Kidney epithelial cell (primary cell): ENCODE results near the gene MRNIP. TPM values are rescaled to one million over a fixed set of nuclear protein-coding genes. Genes with fewer than 3 reads are reported as not detected.

ENCODE experiments used
- DNase-seq: peaks from one replicate; pipeline ENCODE4 v3.0.0-alpha.2; 2010; ENCODE audit warnings: low read depth
- H3K27me3 ChIP-seq: 2 replicates; pipeline ENCODE4 v1.6.0; 2011; ENCODE audit warnings: low read length; ENCODE audit not compliant: control insufficient read depth, insufficient read depth
- H3K36me3 ChIP-seq: 2 replicates; pipeline ENCODE4 v1.5.1; 2011; ENCODE audit warnings: low read length; ENCODE audit not compliant: control insufficient read depth, insufficient read depth
- H3K4me3 ChIP-seq: 2 replicates; pipeline ENCODE4 v1.5.1; 2011; ENCODE audit warnings: low read depth, mild to moderate bottlenecking, control low read depth, low read length
- CTCF ChIP-seq: IDR thresholded peaks from 2 replicates; pipeline ENCODE4 v1.5.1; 2011; ENCODE audit warnings: mild to moderate bottlenecking, moderate library complexity, low read length, control low read depth, inconsistent platforms; ENCODE audit not compliant: insufficient read depth, poor library complexity, severe bottlenecking
- total RNA-seq: library from RNA; depleted of rRNA; stranded (reverse); fragments of >200 nt; gene quantifications from 2 replicates; pipeline ENCODE4 v1.2.3, GENCODE V29; 2015

Gene MRNIP
- total RNA-seq, 1 donor from 2014 or later: 25.7 TPM

- H3K36me3 ChIP-seq: peaks cover 18% of the 10 kb centered on the region
- no peak for TF ChIP-seq CTCF
- no peak overlapping the region for H3K4me3 ChIP-seq
- no peak for DNase-seq
- no peaks in the 10 kb centered on the region for H3K27me3 ChIP-seq
Measured at GRCh38 chr5:179829732-179830435, 28.7 kb downstream of the MRNIP start.

GRCh38 chr5:179828756-179829421 is 29.7 kb downstream of the MRNIP start:
- no peak for TF ChIP-seq CTCF
- no peaks in the 10 kb centered on the region for H3K27me3 ChIP-seq
- H3K4me3 ChIP-seq: no peak overlapping the region
- no peak for DNase-seq
- H3K36me3 ChIP-seq: peaks cover 20% of the 10 kb centered on the region

- H3K4me3 ChIP-seq: no peak overlapping the region
- DNase-seq: no peak
- TF ChIP-seq CTCF: no peak
- no peaks in the 10 kb centered on the region for H3K27me3 ChIP-seq
- peaks cover 12% of the 10 kb centered on the region for H3K36me3 ChIP-seq
Measured at GRCh38 chr5:179827680-179828079, 30.9 kb downstream of the MRNIP start.

GRCh38 chr5:179825655-179826182 is 32.9 kb downstream of the MRNIP start:
- H3K4me3 ChIP-seq: no peak overlapping the region
- no peak for TF ChIP-seq CTCF
- no peak for DNase-seq

GRCh38 chr5:179824745-179825112 is 33.9 kb downstream of the MRNIP start:
- Histone ChIP-seq H3K4me3 (no peak overlapping the region), H3K36me3 (peaks cover 9% of the 10 kb centered on the region), H3K27me3 (no peaks in the 10 kb centered on the region)
- TF ChIP-seq CTCF: no peak
- no peak for DNase-seq

More at GRCh38 chr5:179825655-179826182, 32.9 kb downstream of the MRNIP start:
- Histone ChIP-seq H3K27me3 (no peaks in the 10 kb centered on the region), H3K36me3 (peaks cover 9% of the 10 kb centered on the region)
